ENCODE data around the gene CHST11.

DNA sequence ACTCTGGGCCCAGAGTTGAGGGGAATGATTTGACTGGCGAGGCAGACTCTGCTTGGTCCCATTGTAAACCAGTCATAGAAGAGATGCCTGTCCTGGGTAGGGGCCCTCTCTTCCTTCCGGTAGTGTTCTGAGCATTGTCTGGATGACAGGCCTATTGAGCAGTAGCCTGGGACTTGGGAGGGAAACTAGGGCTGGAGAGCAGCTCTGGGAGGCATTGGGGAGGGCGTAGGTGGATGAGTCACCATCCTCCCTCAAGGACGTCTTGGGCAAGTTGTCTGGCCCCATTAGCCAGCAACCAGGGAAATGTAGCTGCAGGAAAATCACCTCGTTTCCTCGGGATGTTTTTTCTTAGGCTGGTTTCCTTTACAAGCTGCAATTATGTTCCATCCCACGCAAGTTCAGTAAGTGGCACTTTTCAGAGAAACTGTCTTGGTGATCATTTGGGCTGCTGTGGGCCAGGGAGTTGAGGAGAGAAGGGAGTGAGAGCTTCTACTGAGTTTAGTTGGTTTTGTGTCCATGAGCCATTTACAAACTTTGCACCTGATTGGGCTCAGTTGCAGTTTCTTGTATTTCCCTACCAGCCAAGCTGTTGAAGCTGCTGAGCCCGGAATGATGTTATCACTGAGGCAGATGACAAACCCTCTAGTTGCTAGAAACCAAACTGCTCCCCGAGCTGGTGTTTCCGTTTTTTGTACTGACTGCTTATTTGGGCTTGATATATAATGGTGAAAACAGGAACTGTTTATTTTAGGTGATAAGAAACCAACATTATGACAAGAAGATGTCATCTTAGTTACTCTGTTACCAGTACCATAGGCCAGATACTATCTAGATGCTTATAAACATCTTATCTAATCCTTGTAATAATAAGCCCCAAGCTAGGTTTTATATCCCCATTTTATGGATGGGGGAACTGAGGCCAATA is 147.6 kb downstream of the CHST11 start:
- no peak for TF ChIP-seq POLR2A (IDR thresholded peaks at IDR 0.05; ENCODE audit: low read depth, low read length)
- TF ChIP-seq, protein P1, sequence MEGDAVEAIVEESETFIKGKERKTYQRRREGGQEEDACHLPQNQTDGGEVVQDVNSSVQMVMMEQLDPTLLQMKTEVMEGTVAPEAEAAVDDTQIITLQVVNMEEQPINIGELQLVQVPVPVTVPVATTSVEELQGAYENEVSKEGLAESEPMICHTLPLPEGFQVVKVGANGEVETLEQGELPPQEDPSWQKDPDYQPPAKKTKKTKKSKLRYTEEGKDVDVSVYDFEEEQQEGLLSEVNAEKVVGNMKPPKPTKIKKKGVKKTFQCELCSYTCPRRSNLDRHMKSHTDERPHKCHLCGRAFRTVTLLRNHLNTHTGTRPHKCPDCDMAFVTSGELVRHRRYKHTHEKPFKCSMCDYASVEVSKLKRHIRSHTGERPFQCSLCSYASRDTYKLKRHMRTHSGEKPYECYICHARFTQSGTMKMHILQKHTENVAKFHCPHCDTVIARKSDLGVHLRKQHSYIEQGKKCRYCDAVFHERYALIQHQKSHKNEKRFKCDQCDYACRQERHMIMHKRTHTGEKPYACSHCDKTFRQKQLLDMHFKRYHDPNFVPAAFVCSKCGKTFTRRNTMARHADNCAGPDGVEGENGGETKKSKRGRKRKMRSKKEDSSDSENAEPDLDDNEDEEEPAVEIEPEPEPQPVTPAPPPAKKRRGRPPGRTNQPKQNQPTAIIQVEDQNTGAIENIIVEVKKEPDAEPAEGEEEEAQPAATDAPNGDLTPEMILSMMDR (IDR thresholded peaks at IDR 0.05 in 2 of 3, conservative IDR thresholded peaks at IDR 0.05 in 1 of 3; ENCODE audit: control insufficient read depth in 2 of 3, extremely low read depth in 1 of 3, insufficient read depth in 1 of 3, low read depth in 3 of 3, low read length in 3 of 3) = 0 out of 6 replicates have a peak, but pooled peaks of 1 of the 3 experiments have one; percentile 4
- TF ChIP-seq, protein P2, sequence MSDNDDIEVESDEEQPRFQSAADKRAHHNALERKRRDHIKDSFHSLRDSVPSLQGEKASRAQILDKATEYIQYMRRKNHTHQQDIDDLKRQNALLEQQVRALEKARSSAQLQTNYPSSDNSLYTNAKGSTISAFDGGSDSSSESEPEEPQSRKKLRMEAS (IDR thresholded peaks at IDR 0.05; ENCODE audit: low read depth, low read length) = no peak
